EL (cell line): Measurements from ENCODE around the gene ARPC1A.

Experiments used
- DNase-seq: peaks from one replicate; pipeline ENCODE4 v3.0.0-alpha.2; 2016

Gene ARPC1A

DNA sequence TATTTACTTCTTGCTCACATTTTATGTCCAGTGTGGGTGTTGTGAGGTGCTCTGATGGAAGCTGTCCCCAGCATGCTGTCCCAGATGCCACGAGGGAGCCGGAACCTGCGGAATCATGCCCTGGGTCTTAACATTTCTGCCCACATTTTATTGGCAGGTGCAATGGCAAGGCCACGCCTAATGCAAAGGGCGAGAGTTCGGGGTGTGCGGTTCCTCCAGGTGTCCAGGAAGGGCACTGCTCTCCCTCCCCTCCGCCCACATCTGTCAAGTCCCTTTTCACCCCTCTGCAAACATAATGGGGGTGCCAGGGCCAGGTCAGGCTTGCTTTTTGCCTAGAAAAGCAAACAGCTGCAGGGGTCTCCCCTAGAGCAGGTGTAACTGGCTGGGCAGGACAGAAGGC lies 66.3 kb downstream of the ARPC1A start:
- no peak for DNase-seq

DNA sequence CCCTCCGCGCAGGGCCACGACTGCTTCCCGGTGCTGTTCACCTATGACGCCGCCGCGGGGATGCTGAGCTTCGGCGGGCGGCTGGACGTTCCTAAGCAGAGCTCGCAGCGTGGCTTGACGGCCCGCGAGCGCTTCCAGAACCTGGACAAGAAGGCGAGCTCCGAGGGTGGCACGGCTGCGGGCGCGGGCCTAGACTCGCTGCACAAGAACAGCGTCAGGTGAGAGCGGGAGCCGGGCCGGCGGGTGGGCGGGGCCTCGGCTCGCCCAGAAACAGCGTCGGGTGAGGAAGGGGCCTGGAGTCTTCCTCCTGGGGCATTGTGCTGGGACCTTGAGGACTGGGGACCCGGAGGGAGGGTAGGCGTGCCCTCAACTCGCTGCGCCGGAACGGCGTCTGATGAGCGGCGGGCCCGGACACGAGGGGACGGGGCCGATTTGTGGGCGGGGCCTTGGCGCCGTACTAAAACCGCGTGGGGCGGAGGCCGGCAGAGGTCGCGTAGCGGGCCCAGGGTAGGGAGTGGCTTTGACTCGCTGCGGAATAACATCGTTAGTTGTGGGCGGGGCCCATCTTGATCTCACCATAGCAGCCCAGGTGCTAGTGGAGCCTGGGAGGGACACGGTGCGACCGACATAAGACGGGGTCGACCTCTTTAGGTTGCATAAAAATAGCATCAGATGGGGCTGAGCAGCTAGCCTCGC lies 67.1 kb downstream of the ARPC1A start:
- no peak for DNase-seq

DNA sequence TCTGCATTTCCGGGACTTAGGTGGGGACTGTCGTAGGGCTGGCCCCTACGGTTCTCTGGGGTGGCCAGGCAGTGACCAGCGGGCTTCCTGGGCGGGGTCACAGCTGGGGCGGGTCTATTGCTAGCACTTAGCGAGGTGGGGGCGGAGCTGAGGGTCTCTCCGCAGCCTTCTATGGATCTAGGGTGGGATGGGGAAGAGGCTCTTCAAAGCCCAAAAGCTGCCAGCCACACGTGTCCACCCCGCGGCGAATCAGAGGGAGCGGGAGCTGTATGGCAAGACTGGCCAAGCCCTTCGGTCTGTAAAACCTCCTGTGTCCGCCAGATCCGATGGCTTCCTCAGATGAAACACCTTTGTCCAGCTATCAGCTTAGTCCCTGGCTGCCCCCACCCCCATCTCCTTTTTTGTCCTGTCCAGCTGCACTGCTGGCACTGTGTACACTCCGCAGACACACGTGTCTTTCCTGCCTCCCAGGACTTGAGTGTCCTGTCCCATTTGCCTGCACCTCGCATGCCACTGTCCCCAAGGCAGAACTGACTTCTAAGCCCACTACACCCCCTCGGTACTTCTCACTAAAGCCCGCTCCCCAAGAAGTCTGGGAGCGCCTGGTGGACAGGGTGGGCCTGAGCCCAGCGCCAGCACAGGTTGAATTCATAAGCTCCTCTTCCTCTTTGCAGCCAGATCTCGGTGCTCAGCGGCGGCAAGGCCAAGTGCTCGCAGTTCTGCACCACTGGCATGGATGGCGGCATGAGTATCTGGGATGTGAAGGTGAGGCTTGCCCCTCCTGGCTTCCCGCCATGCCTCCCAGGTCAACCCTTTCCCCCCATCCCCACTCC lies 67.9 kb downstream of the ARPC1A start:
- no peak for DNase-seq

DNA sequence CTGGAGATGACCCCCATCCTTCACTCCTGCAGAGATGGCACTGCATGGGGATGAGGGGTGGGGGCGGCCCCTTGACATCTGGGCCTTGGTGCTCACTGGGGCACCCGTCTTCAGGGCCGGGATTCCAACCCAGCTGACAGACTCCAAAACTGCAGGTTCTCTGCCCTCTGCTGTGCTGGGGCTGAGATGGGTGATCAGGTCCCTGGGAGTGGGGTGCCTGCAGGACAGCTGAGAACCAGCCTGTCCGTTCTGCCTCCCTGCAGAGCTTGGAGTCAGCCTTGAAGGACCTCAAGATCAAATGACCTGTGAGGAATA lies 68.4 kb downstream of the ARPC1A start:
- DNase-seq, result no peak

DNA sequence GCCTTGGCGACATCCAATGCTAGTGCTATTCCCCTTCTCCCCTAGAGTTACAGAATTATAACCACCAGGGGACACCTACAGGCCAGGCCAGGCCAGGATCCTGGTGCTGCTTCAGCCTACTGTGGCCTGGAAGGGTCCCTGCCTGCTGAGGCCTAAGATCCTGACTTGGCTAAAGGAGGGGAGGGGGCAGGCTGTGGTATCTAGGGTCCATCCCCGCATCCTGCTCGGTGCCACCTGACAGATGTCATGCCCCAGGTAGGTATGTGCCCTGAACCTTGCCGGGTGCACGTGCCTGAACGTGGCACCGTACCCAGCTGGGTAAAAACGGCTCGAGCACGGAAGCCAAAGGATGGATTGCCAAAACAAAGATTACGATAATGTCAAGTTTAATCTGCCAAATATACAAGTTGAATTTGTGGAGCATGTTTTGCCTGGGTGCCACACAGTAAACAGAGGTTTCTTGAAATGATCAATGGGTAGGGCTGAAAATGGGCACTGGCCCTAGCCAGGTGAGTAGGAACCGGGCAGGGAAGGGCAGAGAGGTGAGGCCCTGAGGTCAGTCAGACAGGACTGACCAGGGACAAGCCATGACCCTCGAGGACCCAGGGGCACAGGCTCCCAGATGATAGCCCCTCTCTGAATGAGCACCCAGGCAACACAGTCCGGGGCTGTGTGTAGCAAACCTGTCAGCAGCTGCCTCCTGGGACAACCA lies 70.1 kb downstream of the ARPC1A start:
- no peak for DNase-seq

DNA sequence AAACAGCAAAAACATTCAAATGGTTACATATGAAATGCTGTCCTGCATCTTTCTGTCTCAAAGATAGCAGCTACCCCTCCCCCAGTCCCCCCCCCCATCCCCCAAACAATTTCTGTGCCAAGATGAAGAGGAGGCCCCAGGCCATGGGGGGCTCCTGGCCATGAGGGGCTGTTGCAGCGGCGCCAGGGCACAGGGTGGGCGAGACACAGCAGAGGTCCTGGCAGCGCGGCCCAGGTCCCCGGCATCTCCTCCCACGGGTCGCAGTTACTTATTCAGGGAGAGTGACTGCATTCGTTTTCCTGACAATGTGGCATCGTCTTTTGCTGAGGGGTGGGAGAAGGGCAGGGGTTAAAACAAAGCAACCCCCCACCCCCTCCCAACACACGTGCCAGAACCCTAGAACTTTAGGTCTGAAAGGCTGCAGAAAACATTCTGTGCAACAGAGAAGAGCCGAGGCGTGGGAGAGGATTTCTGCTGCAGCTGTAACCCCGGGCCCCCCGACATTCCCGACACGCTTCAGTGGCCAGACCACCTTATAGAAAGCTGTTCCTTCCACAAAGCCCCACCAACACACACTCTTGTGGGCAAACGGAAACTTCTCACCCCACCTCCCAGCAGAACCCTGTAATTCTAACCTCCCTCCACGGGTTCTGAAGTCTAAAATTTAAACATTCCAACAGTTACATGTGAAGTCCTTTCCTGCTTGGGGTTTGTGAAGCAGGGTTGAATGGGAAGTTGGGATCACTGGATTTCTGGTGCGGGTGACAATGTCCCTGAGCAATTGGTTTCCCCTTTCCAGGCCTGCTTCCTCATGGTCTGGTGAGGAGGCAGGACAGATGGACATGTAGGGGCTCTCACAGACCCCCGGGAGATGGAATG lies 71.0 kb downstream of the ARPC1A start:
- no peak for DNase-seq

DNA sequence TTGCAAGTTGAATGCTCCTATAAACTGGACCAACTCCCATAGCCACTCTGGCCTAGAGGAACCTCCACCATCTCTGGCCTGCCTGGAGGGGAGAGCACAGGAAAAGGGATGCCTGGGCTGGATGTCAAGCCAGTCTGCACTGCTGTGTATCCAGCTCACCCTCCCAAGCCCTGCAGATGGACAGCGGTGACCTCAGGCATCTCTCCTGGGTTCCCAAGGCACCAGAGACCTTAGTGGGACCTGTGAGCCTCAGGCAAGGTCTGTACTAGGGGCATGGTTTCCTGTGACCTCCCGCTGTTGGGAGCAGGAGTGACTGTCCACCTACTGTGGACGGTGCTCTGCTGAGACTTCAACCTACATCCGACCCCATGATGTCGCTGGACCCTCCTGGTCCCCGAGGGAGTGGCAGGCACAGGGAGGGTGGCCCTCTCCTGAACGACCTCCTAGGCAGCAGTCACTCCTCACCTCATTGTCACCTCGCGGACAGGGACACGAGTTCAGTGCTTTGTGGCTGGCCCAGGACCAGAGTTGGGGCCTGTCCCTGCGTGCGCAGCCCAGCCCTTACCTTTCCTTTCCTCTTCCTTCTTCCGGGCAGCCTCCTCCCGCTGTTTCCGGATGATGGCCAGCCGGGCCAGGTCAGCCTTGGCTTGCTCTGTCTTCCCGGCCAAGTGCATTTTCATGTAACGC lies 71.7 kb downstream of the ARPC1A start:
- DNase-seq, result no peak

DNA sequence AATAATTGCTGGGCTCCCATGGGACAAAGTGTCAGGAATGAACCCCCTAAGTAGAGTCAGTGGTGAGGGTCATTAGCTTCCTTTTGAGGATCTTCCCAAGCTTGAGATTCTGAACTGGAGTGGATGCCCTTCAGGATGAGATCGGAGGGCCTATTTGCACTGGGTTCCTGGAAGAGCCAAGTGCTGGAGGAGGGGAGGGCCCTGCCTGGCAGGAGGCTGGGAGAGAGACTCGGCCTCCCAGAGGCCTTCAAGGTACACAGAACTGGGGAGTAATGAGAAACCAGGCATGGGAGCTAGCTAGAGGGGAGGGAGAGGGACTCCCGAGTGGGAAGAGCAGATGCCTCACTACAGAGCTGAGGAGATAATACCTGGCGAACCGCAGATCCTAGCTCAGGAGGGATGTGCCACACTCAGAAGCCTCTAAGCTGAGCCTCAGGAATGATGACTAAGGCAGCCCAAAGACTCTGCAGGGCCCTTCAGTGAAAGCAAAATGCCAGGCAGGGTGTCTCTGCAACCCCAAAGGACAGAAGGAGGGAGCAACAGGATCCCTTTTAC lies 73.3 kb downstream of the ARPC1A start:
- no peak for DNase-seq

DNA sequence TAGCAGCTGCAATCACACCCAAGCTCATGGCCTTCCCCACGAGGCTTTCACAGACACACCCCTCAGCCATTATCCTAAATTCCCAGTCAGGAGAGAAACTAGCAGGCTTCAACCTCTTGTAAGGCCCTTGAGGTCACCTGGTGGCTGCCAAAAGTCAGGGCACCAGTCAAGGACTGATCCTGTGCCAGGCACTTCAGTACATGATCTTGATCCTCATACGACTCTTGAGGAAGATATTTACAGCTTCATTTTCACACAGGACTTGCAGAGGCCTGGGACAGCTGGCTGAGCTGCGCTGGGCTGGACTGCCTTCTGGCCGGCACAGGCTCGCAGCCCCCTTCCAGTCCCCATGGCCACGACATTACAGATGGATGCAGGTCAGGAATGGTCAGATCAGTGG lies 73.9 kb downstream of the ARPC1A start:
- DNase-seq, result no peak

DNA sequence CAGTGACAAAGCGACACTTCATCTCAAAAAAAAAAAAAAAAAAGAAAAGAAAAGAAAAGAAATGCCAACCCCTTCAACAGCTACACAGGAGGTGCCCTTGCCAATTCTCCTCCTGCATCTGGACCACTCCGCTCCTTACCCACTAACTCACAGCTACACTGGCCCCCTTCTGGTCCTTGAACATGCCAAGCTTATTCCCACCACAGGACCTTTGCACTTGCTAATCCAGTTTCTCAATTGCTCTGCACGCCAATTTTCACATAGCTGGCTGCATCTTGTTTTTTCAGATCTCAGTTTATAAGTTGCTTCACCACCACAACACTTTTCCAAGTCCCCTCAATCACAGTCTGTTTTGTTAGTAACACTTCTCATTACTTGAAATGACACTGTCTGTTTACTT lies 77.2 kb downstream of the ARPC1A start:
- no peak for DNase-seq

DNA sequence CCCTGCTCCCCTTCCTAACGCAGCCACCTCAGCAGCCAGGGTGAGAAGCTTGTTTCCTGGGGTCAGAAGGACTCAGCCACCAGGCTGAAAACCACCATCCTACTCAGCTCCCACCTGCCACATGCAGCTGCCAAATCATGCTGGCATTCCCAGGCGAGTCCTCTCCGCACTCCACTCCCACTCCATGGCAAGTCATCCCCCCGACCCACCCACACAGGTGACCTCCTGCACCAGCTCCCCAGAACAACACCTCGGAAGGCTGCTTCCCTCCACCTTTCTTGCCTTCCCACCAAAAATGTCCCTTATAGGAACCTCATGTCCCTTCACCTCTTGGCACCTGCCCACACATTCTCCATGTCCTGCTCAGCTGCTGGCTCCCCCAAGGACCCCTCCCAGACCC lies 78.1 kb downstream of the ARPC1A start:
- DNase-seq, result no peak

DNA sequence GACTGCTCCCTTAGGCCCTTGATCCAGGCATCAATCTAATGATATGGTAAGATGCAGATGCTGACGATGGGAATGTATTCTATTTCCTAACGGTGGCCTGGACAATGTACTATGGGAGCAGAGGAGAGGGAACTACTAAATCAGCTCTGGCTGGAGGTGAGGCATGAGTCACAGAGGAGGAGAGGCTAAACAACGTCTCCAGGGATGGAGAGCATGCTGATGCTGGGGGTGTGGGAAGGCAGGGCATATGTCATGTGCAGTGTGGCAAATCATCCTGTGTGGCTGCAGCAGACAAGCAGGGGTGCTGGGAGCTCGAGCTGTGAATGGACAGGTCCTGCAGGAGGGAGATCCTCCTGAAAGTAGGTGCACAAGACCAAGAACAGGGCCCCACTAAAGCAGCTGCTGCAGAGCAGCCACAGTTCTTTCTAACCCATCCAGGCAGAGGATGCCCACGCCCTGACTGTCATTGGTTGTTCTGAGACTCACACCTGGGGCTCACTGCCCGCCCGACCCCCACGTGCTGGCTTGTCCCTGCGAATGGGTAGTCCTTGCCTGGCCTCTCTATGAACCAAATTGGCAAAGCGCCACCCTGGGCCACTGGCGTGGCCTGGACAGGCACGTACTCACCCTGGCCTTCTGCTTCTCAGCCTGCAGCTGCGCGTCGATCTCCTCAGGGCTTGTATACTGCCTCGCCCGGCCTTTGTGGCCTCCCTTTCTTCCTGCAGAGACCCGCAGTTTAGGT lies 78.7 kb downstream of the ARPC1A start:
- no peak for DNase-seq

DNA sequence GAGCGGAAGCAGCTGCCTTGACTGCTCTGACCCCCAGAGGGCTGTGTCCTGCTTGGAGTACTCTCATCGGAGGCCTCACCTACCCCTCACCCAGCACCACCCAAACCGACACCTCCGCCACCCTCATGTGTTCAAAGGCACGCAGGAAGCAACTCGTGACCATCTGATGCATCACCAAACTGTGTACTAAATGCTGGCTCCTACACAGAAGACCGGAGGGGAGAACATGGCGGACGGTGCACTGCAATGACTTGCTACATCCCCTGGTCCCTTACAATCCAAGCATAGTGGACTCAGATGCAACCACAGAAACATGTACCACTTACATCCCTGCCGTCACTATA lies 79.3 kb downstream of the ARPC1A start:
- DNase-seq, result no peak

DNA sequence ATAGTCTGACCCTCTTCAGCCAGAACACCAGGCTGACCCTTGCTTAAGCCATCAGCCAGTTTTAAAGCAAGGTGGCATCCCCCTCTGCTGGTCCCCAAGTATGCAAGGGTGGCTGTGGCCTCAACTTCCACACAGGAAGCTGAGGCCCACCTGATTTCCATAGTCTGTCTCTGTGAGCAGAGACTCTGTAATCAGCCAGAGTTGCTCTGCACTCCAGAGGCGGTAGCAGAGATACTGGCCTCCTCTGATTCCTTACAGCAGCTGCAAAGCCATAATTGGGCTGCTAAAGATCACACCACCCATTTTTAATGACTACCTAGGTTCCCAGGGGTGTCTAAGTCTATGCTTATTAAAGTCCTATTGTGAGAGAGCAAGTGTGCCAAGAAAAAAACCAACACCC lies 80.9 kb downstream of the ARPC1A start:
- no peak for DNase-seq

DNA sequence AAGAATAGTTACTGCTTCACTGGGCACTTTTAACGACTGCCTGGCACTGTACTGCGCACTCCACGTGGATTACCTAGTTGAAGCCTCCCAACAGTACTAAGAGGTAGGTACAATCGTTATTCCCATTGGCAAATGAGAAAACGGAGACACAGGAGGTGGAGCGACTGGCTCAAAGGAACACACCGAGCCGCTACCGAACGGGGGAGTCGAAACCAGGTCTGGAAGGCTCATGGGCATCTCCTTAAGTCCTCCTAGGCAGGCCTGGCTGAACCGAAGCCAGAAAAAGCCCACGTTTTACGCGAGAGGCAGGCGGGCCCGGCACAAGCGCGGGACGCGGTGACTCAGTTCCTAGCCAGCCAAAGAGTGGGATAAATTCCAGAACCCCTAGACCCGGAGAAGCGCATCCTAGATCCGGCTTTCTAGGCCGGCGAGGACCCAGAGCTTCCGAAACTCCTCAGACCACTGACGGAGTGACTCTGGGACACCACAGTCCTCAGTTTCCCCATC lies 82.2 kb downstream of the ARPC1A start:
- DNase-seq, result peak; percentile 81

DNA sequence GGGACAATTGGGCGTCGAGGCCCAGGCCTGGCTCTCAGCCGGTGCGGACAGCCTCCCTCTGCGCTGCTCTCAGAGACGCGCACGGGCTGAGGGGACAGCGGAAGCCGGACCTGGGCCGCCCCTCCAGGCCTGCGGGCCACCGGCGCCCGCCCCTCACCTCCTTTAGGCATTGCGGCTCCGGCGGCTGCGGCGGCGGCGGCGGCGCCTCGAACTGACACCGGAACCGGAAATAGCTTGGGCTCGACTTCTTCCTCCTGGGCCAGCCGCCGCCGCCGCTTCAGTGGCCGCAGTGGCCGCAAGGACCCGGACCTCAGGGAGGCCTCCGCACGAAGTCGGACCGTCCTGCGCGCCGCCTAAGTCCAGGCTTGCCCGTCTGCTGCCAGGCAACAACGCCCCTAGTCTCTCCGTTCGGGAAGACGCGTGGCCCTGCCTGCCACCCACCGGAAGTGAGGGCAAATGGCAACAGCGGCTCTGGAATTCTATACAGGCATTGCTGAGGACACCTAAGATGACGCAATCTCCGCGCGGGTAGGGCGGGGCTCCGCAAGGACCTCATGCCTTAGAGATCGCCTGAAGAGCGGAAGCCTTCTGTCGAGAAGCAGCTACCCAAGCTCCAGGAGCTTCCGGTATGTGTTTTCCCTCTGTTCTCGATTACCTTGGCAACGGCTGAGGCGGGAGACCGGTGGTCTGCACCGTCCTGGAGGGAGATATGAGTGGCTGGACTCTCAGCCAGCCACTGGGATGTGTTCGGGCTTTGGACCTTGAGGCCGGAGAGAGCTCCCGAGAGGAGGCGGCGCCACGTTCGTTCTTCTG lies 82.9 kb downstream of the ARPC1A start, which contains the start of the genes BUD31 and PDAP1:
BUD31 (plus strand) TSS at position 591 of the 813 bp plus-strand sequence. CDS start 2,124 bp downstream, outside the sequence.
PDAP1 (minus strand) TSS at position 219 of the 813 bp plus-strand sequence; CDS start at position 170, 49 bp downstream.
- DNase-seq, result peak; percentile 92

DNA sequence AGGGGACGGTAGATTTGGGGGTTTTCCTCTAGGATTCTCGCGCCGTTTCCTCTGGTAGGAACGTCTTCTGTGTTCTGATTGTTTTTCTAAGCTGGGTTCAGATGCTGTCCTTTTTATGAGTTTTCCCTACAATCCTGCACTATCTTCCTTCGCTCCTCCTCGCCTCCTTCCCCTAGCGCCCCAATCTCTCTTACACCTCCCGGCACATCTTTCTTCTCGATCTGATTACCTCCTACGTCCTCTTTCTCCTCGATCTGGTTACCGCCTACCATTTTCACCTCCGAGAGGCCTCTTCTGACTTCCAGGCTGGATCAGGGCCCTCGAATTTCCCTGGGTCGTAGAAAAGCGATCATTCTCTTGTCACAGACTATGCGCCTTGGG lies 83.5 kb downstream of the ARPC1A start:
- no peak for DNase-seq

DNA sequence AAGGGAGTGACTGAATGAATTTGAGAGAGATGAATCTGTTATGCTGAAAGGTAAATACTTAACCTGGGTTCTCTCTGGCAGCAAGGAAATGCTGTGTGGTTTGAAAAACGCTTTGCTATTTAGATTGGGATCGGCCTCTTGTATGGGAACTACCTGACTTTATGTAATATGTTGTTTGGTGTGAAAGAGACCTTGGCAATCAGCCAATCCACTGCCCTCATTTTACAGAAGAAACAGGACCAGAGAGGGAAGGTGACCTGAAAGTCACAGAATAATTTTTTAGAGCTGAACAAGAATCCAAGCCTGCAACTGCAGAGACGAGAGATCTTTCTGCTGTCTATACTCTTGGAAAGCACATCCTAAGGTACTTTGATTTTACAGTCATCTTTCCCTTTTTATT lies 84.1 kb downstream of the ARPC1A start:
- DNase-seq, result no peak

DNA sequence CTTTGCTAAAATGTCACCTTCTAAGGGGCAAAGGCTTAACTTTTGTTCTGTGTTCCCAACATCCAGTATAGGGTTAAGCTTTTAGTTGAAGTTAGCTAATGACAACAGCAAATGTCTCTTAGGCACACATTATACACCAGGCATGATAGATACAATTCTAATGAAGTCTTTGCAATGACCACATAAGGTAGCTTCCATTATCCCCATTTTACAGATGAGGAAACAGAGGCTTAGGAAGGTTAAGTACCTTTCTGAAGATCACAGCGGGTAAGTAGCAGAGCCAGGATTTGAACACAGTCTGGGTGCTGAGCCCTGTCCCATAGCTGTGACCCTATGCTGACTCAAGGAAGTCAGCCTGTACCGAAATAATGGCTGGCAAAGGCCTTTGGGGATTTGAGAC lies 84.9 kb downstream of the ARPC1A start:
- no peak for DNase-seq

DNA sequence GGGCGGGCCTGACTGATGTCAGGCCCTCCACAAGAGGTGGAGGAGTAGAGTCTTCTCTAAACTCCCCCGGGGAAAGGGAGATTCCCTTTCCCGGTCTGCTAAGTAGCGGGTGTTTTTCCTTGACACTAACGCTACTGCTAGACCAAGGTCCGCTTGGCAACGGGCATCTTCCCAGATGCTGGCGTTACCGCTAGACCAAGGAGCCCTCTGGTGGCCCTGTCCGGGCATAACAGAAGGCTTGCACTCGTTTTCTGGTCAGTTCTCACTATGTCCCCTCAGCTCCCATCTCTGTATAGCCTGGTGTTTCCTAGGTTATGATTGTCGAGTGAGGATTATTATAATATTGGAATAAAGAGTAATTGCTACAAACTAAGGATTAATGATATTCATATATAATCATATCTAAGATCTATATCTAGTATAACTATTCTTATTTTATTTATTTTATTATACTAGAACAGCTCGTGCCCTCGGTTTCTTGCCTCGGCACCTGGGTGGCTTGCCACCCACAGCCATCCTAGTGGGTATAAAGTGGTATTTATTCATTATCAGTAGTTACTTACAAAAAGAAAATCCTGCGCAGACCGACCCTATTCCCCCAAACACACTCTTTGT lies 89.9 kb downstream of the ARPC1A start:
- peak; percentile 61 for DNase-seq
